Thoracic aorta (tissue), 2 donors: ENCODE data around the gene SPHK1. TPM values are rescaled to one million over a fixed set of nuclear protein-coding genes. Genes with fewer than 3 reads are reported as not detected.
A peak's percentile ranks its signal among the peaks of the same experiment; 100 is the strongest.

Experiments used
- ATAC-seq: fragments of 150-250 bp; one replicate; pipeline ENCODE4 v1.8.0; 2017; ENCODE audit warnings: low read depth; ENCODE audit not compliant: insufficient number of reproducible peaks, low FRiP score
- DNase-seq: peaks from one replicate; pipeline ENCODE4 v3.0.0-alpha.2; 2020; ENCODE audit warnings: low spot score
- H3K27ac ChIP-seq, 2 donors: fragments of 200-600 bp; sonication (generic); 1 replicate in 1 of 2; 2 replicates in 1 of 2; pipeline ENCODE4 v1.5.1; 2016; ENCODE audit warnings: mild to moderate bottlenecking in 2 of 2, moderate library complexity in 2 of 2
- H3K27me3 ChIP-seq: fragments of 200-600 bp; sonication (generic); replicated peaks from 2 replicates; pipeline ENCODE4 v1.6.0; 2016; ENCODE audit warnings: mild to moderate bottlenecking; ENCODE audit not compliant: insufficient read depth
- H3K36me3 ChIP-seq: fragments of 200-600 bp; sonication (generic); one replicate; pipeline ENCODE4 v1.5.1; 2016
- H3K4me1 ChIP-seq, 2 donors: fragments of 200-600 bp; sonication (generic); 1 replicate in 1 of 2; 2 replicates in 1 of 2; pipeline versions ENCODE4 v1.5.1 to v1.6.0; 2016; ENCODE audit warnings: low read depth in 2 of 2, mild to moderate bottlenecking in 1 of 2; ENCODE audit not compliant: control insufficient read depth in 1 of 2
- H3K4me3 ChIP-seq: fragments of 200-600 bp; sonication (generic); 2 replicates; pipeline ENCODE4 v1.5.1; 2016; ENCODE audit warnings: mild to moderate bottlenecking
- H3K9me3 ChIP-seq: fragments of 200-600 bp; sonication (generic); 2 replicates; pipeline ENCODE4 v1.5.1; 2016
- CTCF ChIP-seq: fragments of 200-600 bp; sonication (generic); IDR thresholded peaks from one replicate; pipeline ENCODE4 v1.5.1; 2019; ENCODE audit warnings: antibody characterized with exemption
- total RNA-seq, 2 donors: library from RNA; depleted of rRNA; stranded (reverse); fragments of >200 nt; gene quantifications; one replicate each; pipeline versions ENCODE4 v1.1.0 to v1.2.3, GENCODE V29; 2016

The SPHK1 gene, protein sequence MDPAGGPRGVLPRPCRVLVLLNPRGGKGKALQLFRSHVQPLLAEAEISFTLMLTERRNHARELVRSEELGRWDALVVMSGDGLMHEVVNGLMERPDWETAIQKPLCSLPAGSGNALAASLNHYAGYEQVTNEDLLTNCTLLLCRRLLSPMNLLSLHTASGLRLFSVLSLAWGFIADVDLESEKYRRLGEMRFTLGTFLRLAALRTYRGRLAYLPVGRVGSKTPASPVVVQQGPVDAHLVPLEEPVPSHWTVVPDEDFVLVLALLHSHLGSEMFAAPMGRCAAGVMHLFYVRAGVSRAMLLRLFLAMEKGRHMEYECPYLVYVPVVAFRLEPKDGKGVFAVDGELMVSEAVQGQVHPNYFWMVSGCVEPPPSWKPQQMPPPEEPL
- 10 to 100 TPM; 46.8 to 47.4 TPM for total RNA-seq

GRCh38 chr17:76384222-76384986 is at the start of gene SPHK1:
Gene SPHK1 (plus strand): TSS chr17:76384609. CDS start chr17:76385645, 1,036 bp downstream.
- peaks cover 13 to 37% of the 10 kb centered on the region in 2 donors for H3K4me1 ChIP-seq
- no peak for TF ChIP-seq CTCF
- no peaks in the 10 kb centered on the region for H3K36me3 ChIP-seq
- no peaks in the 10 kb centered on the region for H3K9me3 ChIP-seq
- H3K27me3 ChIP-seq = no peaks in the 10 kb centered on the region
- H3K27ac ChIP-seq = peak within 1 kb of the TSS; percentile 79 to 89
- peak within 1 kb of the TSS; percentile 80 for H3K4me3 ChIP-seq
- DNase-seq = no peak
- ATAC-seq = peak; percentile 46

- Histone ChIP-seq H3K4me1 (peaks cover 11 to 35% of the 10 kb centered on the region in 2 donors), H3K9me3 (no peaks in the 10 kb centered on the region), H3K27ac (no peak overlapping the region), H3K36me3 (peaks cover 4% of the 10 kb centered on the region), H3K4me3 (no peak overlapping the region), H3K27me3 (no peaks in the 10 kb centered on the region)
- DNase-seq (no peak), ATAC-seq (no peak)
- no peak for TF ChIP-seq CTCF
Measured at GRCh38 chr17:76335716-76336381, 48.6 kb upstream of the SPHK1 start.

DNA sequence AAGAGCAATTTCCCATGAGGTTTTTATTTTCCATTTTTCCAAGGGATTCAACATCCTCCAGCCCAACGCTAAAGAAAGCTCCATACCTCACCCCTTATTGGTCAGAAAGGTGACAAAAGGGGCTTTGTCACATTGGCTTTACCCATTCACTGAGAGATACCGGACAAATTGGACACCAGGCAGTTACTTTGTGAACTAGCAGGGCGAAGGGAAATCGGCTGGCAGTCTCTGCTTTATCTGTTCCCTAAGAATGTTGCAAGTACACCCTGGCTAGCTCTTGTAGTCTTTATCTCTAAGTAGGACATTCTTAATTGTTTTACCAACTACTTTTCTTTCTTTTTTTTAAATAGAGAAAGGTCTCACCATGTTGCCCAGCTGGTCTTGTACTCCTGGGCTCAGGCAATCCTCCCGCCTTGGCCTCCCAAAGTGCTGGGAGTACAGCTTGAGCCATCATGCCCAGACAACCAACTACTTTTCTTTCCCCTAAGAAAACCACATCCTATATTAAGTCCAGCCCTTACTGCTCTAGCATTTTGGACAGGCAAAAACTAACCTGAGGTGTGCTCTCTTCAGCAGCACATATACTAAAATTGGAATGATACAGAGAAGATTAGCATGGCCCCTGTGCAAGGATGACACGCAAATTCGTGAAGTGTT is 47.5 kb upstream of the SPHK1 start:
- no peak for ATAC-seq

DNA sequence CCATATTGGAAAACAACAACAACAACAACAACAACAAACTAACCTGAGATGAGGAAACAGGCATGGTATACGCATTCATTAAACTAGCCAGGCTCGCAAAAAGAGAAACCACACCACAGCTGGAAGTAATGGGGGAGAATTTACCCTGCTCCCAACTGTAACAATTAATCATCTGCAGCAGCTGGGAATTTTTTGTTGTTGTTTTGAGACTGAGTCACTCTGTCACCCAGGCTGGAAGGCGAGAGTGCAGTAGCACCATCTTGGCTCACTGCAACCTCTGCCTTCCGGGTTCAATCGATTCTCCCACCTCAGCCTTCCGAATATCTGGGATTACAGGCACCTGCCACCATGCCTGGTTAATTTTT is 47.0 kb upstream of the SPHK1 start:
- H3K9me3 ChIP-seq = no peaks in the 10 kb centered on the region
- H3K27ac ChIP-seq = peak overlapping the region; percentile 61 to 66
- H3K4me3 ChIP-seq = peak overlapping the region; percentile 24
- peaks cover 11 to 35% of the 10 kb centered on the region in 2 donors for H3K4me1 ChIP-seq
- no peaks in the 10 kb centered on the region for H3K27me3 ChIP-seq
- DNase-seq (no peak), ATAC-seq (peak; percentile 69)
- no peak for TF ChIP-seq CTCF
- H3K36me3 ChIP-seq = no peaks in the 10 kb centered on the region

More for the DNA sequence above, 47.5 kb upstream of the SPHK1 start:
- DNase-seq = no peak
- Histone ChIP-seq H3K36me3 (peaks cover under 1% of the 10 kb centered on the region), H3K9me3 (no peaks in the 10 kb centered on the region), H3K27ac (peak overlapping the region; percentile 26 to 66), H3K4me3 (no peak overlapping the region), H3K27me3 (no peaks in the 10 kb centered on the region), H3K4me1 (peaks cover 11 to 35% of the 10 kb centered on the region in 2 donors)
- TF ChIP-seq CTCF = no peak
